Activated CD8-positive, alpha-beta memory T cell treated with anti-CD3 and anti-CD28 coated beads, Interleukin-2, amount 50 U/mL, for 48 hours (primary cell): ENCODE results near the gene WSCD2.

Source experiments
- DNase-seq: peaks from one replicate; pipeline ENCODE4 v3.0.0-alpha.2; 2020

The WSCD2 gene

DNA sequence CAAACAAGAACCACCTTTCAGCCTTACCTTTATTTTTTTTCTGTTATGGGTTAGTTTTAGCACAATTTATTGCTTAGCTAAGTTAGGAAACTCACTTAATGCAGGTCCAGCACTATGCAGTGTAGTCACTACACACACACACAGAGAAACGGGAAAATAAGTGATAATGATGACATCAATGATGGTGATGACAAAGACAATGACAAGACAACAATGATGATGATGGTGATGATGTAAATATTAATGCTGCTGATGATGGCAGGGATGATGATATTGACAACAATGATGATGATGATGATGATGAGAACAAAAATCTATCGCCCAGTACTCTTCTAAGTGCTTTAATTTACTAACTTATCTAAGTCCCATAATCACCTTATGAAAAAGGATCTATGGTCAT is 41.1 kb downstream of the WSCD2 start:
- no peak for DNase-seq

DNA sequence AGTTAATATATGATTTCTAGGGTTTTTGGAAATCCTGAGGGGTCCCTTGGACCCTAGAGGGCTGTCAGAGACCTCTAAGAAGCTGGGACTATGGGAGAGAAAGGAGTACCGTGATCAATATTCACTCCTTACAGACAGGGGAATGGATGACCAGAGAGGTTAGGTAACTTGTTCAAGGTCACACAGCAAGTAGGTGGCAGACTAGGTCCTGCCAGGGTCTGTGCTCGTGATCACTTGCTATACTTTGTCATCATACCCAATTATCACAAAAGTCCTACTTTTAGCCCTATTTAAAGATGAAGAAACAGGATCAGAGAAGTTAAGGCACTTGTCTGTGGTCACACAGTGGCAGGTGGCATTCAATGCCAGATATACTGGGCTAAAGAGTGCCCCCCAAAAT is 42.9 kb downstream of the WSCD2 start:
- DNase-seq = no peak

DNA sequence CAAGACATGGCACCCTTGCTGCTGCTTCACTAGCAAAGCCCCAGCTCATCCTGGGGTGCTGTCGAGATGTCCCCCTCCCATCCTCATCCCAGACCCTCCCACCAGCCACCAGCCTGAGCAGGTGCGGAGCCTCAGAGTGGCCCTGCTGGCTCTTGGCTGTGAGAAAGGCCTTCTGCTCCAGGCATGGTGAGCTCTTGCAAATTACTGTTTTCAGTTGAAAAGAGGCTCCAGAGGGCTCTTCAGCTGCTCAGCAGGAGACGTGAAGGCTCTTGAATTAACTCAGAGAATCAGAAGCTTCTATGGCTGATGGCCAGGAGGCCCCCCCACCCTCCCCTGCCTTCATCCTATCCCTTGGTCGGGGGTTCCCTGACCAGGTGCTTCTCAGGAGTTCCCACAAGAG is 44.1 kb downstream of the WSCD2 start:
- no peak for DNase-seq

DNA sequence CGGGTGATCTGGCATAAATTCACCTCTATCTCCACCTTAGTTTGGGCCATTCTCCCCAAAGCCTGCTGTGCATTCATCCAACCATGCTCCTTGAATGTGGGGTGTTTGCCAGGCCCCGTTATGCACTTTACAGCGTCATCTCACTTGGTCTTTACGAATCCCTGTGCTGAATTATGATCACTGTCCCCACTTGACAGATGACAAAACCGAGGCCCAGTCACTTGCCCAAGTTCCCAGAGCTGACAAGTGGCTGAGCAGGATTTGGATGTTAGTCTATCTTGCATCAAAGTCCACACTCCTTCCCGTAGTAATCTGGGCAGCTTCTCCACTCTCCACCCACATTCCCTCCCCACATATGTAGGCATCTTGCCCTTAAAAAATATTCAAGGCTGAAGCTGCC is 44.8 kb downstream of the WSCD2 start:
- DNase-seq = no peak

DNA sequence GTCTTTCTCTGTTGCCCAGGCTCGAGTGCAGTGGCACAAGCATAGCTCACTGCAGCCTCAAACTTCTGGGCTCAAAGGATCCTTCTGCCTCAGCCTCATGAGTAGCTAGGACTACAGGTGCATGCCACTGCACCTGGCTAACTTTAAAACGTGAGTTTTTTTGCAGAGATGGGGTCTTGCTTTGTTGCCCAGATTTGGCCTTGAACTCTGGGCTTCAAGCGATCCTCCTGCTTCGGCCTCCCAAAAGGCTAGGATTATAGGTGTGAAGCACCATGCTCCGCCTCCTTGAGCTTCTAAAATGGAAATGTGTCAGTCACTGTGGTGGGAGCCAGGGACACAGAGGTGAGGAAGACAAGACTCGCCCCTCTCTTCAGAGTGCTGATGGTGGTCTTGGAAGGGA is 45.6 kb downstream of the WSCD2 start:
- DNase-seq = no peak

DNA sequence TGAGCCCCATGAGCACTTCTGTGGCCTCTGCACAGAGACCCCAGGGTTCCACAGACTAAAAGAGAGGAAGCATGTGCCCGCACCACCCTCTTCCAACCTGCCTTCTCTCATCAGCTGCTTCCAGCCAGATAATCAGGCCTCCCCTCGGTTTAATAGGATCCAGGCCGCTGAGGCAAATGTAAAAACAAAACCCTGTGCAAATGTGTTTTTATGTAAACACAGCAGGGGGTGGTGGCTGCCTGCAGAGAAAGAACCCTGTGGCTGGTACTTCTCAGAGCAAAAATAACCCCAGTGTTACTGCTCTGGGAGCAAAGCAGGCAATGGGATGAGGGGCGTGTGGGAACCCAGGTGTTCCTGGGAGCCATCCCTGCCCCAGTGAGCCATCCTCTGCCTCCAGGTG is 46.2 kb downstream of the WSCD2 start:
- no peak for DNase-seq

DNA sequence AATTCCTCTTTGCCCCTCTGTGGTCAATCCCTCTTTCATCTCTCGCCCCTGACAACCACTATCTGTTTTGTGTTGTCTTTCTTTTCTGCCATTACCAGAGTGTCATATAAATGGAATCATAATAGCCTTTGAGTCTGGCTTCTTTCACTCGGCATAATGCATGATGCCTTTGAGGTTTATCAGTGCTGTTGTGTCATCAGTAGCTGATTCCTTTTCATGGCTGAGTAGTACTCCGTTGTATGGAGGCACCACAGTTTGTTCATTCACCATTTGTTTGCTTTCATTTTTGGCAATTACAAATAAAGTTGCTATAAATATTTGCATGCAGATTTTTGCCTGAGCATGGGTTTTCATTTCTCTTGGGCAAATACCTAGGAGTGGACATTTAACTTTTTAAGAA is 47.2 kb downstream of the WSCD2 start:
- no peak for DNase-seq

DNA sequence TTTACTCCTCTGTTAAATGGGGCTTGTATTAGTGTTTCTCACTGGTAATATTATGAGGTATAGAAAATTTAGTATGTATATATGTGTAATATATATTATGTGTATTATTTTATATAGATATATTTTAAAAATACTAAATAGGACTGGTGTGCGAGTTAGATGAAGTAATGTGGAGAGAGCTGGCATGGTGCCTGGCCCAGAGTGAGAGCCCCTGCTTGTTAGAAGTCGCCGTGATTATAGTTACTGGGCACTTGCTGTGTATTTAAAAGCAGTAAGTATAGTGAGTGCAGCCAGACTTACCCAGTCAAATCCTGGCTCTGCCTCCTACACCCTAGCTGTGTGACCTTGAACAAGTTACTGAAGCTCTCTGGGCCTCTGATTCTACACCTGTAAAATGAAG is 48.0 kb downstream of the WSCD2 start:
- no peak for DNase-seq

DNA sequence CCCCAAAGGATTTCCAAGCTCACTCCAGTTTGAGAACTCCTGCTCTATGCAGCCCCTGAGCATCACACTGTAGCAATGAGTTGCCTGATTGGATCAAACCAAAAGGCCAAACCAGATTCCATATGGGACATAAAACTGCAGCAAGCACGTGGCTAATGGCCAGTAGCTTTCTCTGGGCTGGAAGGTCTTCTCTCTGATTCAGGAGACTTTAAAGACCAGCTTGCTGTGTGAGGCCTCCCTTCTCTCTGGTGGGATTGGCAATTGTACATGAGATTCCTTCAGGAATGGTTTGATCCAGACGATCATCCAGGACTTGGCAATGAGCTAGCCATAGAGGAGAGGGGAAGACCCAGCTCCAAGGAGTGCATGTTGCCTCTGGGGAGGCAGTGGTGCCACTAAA is 50.2 kb downstream of the WSCD2 start:
- no peak for DNase-seq

DNA sequence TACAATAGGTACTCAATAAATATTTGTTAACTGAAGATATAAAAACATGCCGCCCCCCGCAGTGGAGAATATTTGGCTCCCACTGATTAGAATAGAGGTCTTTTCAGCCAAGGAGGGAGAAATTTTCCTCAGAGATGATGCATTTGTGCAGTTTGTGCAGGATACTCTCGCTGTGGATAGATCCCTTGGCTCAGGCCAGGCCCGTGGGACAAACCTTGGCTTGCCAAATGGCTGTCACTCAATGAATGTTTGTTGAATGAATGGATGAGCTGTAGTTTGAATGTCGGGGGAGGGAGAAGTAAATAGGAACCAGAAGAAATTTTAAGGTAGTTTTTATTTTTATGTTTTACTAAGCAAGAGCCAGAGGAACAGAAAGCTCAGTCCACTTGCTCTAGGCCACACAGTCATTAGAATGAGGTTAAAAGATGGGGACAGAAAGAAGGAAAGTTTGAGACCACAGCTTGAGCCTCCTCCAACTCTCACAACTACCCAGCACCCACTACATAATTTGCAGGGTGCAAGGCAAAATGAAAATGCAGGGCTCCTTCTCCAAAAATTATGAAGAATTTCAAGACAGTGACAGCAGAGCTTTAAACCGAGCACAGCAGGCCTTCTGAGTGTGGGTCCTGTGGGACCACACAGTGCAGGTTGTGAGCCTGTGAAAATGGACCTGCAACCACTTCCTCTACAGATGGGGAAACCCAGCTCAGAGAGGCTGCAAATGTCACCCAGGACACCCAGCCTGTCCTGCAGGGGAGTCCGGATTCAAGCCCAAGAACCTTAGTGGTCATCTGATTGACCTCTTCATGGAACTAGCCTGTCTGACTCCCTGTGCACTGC is 51.4 kb downstream of the WSCD2 start:
- DNase-seq = no peak

DNA sequence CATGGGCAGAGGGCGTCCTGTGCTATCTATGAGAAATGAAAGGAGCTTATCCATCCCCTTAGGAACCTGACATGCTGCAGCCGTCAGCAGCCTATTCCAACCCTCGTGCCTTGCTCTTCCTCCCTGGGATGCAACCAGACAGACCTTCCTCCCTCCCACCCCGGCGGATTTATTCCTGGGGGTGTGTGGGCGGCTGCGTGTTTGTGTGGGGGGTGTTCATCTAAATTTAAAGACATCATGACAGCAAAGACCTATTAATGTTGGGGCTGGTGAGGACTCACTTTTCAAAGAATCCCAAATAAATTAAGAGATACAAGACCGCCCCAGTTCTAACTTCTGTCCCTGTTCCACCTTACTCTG is 52.0 kb downstream of the WSCD2 start:
- DNase-seq = no peak

DNA sequence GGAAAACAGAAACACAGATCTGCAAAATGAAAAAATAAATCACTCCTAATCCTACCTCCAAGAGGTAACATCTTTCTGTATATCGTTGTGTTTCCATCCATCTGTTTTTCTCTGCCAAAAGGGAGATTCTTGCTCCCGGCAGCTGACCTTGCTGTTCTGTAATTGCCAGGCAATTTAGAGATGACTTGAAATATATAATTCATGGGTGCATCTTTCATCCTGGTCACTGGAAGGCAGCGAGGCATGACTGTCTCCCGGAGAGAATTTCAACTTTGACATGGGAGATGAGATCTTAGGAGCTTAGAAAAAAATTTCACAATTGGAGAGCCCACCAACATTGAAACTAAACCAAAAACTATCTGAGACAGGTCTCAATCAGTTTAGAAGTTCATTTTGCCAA is 53.0 kb downstream of the WSCD2 start:
- DNase-seq = no peak

DNA sequence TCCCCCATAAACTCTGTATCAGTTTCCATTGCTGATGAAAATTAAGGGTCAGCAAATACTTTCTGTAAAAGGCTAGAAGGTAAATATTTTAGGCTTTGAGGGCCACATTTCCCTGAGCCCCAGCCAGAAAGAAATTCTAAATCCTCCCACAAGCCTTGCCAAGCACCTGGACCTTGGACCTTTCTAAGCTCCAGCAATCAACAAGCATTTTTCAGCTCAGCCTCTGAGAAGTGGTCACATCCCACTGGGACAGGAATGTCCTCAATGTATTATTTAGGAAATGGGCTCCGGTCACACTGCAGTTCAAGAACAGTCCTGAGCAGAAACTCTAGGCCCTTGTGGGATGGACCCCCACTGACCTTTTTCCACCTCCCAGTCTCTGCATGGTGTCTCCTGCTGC is 55.9 kb downstream of the WSCD2 start:
- DNase-seq = no peak

DNA sequence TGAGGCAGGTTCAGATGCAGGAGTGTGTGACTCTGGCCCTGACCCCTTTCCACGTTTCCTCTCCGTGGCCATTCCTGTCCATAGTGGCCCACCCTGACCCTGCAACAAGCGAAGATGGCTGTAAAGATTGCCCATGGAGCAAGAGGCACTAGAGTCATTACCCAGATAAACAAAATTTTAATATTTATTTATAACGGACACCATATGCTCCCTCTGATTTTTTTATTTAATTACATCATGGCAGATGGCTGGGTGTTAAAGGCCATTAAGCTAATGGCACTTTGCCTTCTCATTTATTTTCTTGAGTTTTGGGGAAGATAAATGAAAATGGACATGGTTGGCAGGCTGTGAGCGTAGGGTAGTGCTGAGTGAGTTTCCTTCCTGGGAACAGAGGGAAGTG is 58.7 kb downstream of the WSCD2 start:
- no peak for DNase-seq

DNA sequence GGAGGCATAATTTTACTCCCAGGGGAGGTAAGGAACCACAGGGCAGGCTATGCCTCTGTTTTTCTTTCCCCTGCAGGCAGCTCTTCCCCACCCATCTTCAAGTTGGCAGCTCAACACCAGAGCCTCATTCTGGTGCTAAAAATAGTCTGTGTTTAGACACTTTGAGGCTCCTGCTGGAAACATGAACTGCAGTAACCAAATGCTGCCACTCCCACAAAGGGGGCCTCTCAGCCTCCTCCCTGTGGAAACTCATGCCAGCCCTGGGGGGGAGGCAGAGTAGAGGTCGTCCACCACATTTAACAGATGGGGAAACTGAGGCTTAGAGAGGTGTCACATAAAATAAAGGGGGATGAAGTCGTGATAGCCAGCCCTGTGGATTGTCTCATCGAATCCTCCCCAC is 61.4 kb downstream of the WSCD2 start:
- no peak for DNase-seq

DNA sequence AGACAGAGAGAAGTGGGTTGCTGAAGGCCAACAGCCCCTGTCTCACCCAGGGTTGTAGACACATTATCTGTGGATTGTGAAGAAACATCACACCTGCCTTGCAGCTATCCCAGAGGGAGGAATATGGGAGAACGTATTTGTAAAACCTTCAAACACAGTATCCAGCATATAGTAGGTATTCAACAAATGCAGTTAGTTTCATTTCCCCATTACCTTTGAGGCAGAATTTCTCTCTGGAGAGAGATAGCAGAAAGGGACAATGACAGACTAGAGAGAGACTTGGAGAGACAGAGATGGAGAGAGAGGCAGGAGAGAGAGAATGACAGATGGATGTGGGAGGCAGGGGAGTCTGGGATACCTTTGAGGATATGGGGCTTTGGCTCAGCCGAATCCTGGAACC is 62.0 kb downstream of the WSCD2 start:
- DNase-seq = no peak

DNA sequence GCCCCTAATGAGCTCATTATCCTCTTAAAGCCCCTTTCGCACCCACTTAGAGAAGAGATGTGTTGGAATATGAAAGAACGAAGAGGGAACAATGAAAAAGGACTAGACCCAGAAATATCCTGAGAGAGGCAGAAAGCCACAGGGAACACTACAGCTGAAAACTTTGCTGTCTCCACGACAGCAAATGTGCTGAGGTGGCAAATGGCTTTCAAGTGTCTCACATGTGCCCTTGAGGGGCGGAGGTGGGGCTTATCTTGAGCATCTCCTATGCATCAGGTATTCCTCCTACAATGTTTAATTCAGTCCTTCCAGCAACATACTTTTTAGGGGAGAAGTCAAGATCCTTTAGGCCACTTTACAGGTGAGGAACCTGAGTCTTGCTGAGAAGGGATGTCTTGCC is 62.9 kb downstream of the WSCD2 start:
- DNase-seq = no peak

DNA sequence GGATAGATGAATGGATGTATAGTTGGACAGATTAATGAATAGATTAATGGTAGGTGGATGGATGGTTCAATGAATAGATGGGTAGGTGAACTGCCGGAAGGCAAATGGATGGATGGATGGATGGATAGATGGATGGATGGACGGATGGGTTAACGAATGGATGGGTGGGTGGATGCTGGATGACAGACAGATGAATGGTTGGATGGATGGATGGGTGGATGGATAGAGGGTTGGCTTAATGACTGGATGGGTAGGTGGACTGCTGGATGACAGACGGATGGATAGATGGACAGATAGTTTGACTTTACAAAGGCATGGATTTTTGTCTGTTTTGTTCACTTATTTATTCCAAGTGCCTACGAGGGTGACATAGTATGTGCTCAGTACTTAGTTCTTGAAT is 64.4 kb downstream of the WSCD2 start:
- DNase-seq = no peak

DNA sequence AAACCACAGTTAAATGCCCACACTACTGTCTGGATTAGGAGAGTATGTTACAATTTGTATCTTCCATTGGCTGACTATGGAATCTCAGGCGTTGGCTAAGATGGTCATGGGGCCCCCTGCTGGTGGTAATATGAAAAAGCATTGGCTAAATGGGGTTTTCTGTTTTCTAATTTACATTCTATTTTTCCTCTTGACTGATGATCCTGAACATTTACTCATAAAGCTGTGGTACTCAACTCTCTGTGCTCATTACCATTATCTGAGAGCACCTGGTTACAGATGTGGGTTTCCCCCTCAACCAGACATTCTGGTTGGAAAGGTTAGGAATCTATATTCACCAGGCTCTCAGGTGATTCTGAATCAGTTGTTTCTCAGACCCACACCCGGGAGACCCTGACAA is 64.8 kb downstream of the WSCD2 start:
- no peak for DNase-seq

DNA sequence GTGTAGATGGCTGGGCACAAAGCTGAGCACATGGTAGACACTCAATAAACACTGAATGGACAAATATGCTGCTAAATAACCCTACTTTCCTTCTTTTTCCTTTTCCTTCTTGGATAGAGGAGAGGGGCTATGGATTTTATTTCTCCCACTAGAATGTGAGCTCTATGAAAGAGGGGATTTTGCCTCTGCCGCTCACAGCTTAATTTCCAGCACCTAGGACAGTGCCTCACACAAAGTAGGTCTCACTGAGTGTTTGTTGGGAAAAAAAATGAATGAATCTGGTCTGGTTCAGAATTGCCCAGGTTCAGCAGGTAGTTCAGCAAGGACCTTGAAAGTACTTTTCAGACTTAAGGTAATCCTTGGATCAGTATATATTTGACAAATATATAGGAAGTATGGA is 65.5 kb downstream of the WSCD2 start:
- no peak for DNase-seq

DNA sequence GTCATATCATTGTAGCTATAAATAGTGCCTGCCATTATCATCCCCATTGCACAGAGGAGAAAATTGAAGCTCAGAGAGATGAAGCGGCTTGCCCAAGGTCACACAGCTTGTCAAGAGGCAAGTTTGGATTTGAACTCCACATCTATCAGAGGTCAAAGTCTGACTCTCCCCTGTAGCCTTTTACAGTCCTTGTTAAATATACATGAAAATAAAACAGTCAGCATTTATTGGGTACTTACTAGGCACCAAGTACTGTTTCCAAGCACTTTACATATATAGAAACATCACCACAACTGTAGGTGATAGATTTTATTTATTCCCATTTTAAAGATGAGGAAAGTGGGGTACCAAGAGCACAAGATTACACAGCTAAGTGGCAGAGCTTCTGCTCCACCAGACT is 67.2 kb downstream of the WSCD2 start:
- DNase-seq = no peak

DNA sequence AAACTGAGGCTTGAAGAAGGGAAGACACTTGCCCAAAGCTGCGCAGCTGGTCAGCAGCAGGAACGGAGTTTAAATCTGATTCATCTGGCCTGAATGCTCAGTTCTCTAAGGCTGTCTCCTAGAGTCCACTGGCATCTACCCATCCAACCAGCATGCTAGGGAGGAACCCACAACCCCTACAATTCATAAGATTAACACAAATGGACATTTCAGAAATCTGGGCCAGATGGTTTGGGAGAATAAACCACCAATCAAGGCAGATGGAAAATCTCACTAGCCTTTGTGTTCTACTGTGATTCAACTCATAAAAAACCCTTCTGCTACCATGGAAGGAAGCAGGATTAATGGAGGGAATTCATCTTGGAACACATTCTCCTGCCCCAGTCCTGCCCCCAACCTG is 67.8 kb downstream of the WSCD2 start:
- no peak for DNase-seq

DNA sequence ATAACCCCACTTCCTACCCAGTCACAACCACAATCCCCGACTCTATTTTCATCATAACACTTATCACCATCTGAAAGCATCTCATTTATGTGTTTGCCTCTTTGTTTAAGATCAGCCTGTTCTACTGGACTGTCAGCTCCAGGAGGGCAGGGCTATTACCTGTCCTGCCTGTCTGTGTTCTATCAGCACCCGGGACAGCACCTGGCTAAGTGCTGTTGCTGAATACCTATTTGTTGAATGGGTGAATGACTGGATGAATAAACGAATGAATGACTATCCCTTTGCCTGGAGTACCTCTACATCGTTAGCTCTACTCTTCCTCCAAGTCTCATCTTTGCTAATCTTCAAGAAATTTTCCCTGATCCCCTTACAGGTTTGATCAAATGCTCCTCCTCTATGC is 69.0 kb downstream of the WSCD2 start:
- DNase-seq = no peak

DNA sequence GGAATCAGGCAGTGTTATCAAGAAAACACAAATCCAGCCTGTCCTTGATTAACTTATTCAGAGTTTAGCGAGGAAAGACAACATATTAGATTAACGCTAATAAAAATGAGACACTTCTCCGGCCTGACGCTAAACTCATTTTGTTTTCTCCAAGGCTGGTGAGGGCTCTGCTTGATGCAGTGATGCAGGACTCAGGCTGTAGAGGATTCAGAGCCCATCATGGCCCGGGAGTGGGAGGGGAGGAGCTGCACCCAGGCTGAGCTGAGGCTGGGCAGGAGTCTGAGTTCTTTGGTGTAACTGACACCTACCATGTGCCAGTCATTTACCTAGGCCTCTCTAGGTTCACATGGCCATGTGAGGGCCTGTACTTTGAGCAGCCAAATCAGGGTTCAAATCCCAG is 70.0 kb downstream of the WSCD2 start:
- no peak for DNase-seq

DNA sequence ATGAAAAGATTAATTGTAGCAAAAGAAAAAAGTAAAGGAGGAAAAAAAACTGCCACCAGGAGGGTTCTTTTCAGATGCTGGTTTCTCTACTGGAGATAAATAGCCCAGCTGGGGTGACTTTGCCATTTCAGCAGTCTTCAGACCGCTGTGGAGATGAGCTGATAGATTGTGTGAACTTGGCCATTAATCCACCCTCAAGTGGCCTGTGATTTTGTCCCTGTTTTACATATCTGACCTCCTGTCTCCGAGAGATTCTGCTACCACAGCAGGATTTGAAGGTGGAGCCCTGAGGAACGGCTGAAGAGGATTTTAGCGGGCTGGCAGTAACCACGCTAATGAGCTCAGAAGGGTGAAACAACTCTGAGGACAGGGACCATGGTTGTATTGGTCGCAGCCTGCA is 72.7 kb downstream of the WSCD2 start:
- no peak for DNase-seq
